SIG-M5 (cell line): ENCODE data around the gene DNAI1.

Source experiments
- DNase-seq: peaks from one replicate; lab custom pipeline; 2025; lab: John Stamatoyannopoulos, UW

DNAI1 gene

DNA sequence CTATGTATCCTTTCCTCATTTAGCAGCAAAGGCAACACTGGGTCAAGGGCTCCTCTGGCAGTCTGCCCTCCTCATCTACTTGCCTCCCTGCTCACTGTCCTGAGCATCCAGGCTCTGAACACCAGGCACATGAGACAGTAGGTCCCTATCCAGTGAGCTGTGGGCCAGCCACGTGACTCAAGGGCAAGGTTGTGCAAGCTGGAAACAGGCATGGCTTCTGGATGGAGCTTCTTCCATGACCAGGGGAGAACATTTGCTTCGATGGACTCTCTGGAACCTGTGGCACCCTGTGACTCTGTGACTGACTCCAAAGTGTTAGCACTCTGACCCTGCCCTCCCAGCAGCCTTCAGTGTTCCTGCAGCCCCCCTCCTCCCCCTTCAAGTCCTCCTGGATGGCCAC is 33.0 kb downstream of the DNAI1 start:
- no peak for DNase-seq

- DNase-seq = no peak
These were observed 33.4 kb downstream of the DNAI1 start for GRCh38 chr9:34492051-34492450.

DNA sequence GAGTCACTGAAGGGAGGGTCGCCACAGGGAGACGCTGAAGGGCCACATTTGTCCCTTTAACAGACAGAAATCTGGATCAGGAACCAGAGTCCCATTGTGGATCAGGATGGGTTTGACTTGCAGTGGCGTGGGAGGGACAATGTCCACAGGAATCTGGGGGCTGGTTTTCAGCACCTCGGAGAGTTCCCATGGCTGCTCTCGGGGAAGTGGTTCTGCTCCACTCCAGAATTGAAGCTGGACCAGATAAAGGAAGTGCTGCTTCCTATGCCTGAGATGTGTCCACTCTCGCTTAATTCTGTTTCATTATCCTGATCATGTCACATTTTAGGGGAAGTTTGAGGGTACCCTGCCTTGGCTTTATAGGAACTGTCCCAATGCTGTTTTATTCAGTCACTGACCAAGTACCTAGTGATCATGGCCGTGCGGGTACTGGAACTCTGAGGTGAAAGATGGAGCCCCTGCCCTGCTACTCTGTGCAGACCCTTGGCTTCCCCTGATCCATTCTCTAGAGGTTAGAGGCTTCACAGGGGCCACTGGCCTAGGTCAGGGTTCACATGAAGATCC is 35.4 kb downstream of the DNAI1 start:
- DNase-seq = no peak

- DNase-seq = no peak
These were observed 37.6 kb downstream of the DNAI1 start for GRCh38 chr9:34496149-34496712.

- DNase-seq = no peak
These were observed 39.9 kb downstream of the DNAI1 start for GRCh38 chr9:34498553-34498952.

DNA sequence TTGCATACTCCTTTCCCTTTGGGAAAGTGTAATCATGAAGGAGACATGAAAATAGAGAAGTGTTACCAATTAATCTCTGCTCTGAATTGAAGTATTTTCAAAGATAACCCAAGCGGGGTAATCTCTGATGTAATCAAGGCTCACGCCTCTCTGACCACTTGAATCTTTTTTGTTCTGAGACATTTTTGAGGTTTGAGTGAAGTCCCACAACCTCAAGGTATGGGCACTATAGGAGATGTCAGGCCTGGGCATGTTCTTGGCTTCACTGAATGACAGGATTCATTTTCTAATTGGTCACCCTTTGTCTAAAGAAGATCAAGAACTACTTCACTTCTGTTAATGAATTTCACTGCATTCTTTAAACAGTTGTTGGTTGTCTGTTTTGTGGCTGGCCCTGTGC is 40.5 kb downstream of the DNAI1 start:
- no peak for DNase-seq

- DNase-seq = no peak
These were observed 42.1 kb downstream of the DNAI1 start for GRCh38 chr9:34500623-34501267.

- no peak for DNase-seq
These were observed 42.8 kb downstream of the DNAI1 start for GRCh38 chr9:34501372-34501771.

- no peak for DNase-seq
These were observed 43.4 kb downstream of the DNAI1 start for GRCh38 chr9:34501889-34502425.

DNA sequence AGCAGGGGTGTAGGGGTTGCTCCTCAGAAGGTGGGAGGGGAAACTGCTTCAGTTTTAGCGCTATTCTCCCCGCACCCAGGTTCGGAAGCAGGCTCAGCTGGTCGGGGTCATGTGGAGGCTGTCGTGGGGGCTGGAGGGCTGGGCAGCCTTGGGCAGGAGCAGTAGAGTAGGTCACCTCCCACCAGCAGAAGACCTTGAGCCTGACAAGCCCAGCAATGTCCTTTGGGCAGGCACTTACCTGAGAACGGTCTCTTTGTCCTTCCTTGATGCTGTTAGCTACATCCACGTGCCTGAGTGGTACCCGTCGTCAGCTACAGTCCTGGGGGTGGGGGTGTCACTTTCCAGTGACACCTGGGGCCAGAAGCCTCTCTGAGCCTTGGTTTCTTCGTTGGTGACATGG is 43.9 kb downstream of the DNAI1 start:
- DNase-seq = no peak

- DNase-seq = no peak
These were observed 44.3 kb downstream of the DNAI1 start for GRCh38 chr9:34502891-34503290.

DNA sequence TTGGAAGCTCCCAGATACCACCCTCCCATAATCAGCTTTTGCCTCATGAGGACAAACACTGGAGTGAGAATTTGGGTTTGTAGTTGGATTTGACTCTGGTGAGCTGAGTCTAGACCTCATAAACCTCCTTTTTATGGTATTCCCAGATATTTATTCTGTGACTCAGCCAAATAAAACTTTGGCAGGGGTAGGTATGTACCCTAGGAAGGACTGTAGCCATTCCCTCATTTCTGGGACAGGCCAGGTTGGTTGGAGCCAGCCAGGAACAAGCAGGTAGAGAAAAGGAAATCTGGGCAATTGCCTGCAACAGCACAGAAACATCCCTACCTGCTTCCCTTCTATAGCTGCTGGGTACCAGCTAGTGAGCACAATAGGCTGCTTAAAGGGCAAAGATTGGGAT is 44.8 kb downstream of the DNAI1 start:
- DNase-seq = no peak

- no peak for DNase-seq
These were observed 46.9 kb downstream of the DNAI1 start for GRCh38 chr9:34505370-34506120.

GRCh38 chr9:34506623-34507022 is 48.0 kb downstream of the DNAI1 start:
- DNase-seq = no peak

DNA sequence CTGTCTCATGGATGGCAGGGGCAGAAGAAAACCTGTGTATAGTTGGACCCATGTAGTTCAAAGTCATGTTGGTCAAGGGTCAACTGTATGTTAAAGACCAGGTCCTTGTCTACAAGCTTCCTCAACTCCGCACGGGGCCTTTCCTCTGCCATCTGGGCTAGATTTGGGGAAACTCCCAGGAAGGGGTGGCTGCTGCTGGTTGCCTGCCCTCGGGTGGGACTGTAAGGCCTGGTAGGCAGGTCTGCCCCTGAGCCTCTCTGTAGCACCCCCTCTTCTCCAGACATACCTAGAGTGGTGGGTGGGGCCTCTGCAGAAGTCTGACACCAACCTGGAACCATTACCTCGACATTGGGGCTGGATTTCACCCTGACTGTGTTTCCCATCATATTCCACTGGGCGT is 49.0 kb downstream of the DNAI1 start:
- DNase-seq = no peak

GRCh38 chr9:34507966-34508365 is 49.4 kb downstream of the DNAI1 start:
- DNase-seq = no peak

GRCh38 chr9:34508463-34508862 is 49.9 kb downstream of the DNAI1 start:
- DNase-seq = no peak

GRCh38 chr9:34508951-34509350 is 50.3 kb downstream of the DNAI1 start:
- no peak for DNase-seq

GRCh38 chr9:34510497-34511468 is 52.2 kb downstream of the DNAI1 start:
- no peak for DNase-seq

- DNase-seq = no peak
These were observed 53.8 kb downstream of the DNAI1 start for GRCh38 chr9:34512131-34513078.
